HG03097 (cell line): ENCODE data around the gene KCNE1.

Experiments used
- ATAC-seq: cut with Tn5 transposase; IDR thresholded peaks from one replicate; pipeline ENCODE4 v1.9.1; 2021; ENCODE audit not compliant: unreplicated experiment, low FRiP score

The KCNE1 gene

GRCh38 chr21:34536820-34537219, 24.8 kb upstream of the KCNE1 start:
- no peak for ATAC-seq

DNA sequence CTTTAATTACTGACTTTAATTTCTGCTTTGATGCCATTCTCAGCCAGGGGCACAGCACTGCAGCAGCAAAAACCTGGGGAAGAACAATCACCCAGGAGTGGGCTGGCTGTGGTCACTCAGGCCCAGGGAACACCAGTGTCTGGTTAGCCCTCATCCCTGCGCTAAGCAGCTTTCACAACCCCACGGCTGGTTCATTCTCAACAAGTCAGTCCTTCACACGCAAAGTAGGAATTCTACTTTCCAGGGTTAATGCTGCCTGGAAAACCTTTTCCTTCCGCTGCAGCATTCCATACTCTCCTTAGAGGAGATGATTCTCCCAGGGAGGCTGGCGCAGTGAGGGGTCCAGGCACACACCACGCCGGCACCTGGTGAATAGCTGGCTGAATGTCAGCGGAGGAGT, 24.3 kb upstream of the KCNE1 start:
- ATAC-seq = no peak

DNA sequence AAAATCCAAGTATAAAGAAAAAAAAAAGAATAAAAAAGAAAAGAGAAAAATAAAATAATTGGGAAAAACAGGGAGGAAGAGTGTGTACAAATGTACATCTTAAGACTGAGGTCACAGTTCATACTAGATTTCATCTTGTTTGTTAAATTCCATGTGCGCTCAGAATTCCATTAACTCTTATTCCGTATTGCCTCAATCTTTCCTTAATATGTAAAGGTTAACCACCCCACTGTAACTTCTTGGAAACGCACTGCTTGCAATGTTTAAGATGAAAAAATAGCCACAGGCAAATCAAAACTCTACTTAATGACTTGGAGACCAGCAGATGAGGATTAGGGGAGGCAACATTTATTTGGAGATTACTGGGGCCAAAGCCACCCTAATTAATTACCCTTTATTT, 23.9 kb upstream of the KCNE1 start:
- no peak for ATAC-seq

- no peak for ATAC-seq
These were observed 22.5 kb upstream of the KCNE1 start for GRCh38 chr21:34534522-34534921.

GRCh38 chr21:34533938-34534337, 21.9 kb upstream of the KCNE1 start:
- no peak for ATAC-seq

- no peak for ATAC-seq
These were observed 19.4 kb upstream of the KCNE1 start for GRCh38 chr21:34531399-34531798.

DNA sequence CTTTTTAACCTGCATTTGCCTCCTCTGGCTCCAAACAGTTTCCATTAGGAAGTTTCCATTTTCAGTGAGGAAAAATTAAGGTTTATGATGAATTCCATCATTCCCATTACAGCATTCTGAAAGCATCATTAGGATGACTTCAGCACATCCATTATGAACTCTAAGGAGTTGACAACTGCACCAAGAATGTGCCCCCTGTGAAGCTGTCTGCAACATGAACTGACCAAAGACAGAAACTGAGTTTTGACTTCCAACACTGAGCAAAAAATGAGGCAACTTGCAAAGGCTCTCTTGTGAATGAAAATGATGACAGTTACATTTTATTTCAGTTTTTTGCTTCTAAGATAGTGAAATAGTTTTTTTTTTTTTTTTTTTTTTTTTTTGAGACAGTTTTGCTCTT, 18.3 kb upstream of the KCNE1 start:
- ATAC-seq = no peak

DNA sequence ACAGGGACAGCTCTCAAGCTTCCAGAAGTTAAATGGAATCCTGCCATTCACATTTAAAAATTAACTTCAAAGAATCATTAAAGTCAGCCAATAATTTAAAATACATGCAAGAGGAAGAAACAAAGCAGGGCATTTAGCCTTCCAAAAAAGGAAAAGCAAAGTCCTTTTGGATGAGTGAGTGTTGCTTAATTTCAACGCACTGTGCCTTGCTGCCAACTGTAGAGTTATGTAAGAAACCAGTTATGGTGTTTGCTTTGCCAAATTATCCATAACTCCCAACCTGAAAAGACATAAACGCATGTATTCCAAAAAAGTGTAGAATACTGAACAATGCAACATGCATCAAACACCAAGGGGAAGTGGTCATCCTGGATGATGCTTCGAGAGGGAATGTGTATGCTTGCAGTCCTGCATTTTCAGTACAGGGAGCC, 16.1 kb upstream of the KCNE1 start:
- no peak for ATAC-seq

DNA sequence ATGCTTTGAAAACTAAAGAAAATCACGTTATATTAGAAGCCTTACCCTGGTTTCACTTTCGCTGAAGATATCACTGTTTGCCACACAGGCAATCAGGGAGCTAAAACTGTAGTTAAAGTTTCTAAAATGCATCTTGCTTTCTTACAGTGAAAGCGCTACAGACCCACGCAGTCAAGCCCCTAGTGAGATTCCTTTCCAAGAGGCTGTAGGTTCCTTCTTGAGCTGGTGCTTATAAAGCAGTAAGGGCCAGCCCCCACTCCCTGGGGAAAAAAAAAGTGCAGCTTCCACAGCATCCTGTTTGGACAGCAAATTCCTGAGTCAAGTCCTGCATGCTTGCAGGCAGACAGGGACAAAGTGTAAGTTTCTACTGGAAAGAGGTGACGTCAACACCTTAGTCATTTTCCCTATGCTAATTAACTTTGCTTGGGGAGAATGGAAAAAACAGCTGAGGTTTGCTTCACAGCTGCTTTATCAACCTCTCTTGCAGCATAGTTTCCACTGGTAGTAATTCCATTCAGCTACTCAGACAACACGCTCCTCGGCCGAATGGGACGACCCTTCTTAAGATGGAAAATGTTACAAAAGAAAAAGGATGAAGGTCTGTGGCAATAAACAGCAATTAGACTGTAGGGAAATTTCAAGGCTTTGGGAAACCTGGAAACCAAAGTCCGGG, 14.7 kb upstream of the KCNE1 start:
- ATAC-seq = no peak

DNA sequence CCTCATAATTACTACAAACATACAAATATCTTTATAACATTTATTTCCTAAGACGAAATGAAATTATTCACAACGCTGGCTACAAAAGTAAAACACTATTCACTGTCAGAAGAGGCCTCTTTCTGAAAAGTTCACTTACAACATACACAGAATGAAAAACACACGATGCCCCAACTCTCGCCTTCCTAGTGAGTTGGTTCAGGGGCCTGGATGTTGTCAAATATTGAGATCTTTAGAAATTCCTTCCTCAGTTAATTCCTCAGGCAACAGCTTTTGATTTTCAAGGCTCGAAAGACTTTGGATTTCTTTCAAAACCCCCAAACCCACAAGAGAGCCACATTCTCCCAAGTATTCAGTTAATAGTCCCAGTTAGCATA, 14.2 kb upstream of the KCNE1 start:
- ATAC-seq = no peak

DNA sequence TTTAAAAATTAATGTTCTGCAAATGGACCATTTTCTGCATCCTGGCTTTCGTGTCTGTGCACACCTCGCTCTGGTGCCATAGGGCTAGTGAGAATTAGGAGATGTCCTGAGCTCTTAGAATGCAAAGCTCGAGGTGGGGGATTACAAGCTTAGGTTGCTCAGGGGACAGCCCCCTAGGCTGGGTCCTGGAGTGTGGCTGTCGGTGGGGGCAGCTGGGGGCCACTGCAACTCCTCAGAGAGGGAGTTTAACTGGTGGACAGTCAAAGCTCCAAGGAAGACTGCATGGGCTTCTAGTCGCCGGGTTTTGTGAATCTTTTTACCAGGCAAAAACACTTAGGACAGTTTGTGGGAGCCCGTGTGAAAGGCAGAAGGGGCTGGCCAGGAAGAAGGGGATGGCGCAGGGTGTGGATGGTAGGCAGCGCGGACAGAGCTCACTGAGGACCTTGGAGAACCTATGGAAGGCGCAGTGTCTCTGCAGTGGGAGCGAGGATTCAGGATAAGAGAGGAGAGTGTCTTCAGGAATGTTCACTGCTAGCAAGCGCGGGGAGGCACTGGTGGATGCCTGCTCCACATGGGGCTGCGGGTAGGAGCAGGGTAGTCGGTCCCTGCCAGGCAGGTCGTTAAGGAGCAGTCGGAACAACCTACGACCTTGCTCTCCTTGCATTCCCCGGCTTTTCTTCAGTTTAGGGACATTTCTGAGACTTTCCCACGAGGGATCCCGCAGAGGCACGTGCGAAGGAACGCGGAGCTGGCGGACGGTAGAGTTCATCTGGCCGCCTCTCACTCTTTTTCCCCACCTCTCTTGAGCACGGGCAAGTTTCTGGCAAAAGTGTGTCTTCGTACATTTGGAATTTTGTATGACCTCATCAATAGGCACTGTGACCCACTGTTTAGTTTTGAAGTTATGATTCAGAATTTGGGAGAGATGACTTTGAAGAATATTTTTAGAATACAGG, 12.9 kb upstream of the KCNE1 start:
- no peak for ATAC-seq

DNA sequence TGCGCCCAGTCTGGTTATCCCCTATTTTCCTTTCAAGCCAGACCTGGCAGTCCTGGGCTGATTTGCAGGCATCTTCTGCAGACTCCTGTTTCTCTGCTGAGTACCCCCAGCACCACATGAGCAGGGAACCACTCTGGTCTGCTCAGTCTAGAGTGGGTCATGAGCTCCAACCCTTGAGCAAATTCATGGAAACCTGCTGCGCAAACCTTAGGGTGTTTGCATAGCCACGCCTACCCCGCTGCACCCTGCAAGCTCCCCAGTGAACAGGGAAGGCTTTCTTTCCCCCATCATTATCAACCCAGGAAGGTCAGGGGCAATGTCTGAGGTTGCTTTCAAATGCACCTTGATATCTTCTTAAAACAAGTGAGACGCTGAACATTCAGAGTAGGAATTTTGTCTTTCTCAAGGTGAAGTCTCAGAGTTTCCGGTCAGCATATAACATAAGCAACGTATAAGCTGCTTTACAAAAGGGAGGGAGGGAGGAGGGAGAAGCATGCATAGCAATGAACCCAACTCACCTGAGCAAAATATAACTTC, 11.1 kb upstream of the KCNE1 start:
- ATAC-seq = no peak

GRCh38 chr21:34522284-34522683, 10.3 kb upstream of the KCNE1 start:
- no peak for ATAC-seq

DNA sequence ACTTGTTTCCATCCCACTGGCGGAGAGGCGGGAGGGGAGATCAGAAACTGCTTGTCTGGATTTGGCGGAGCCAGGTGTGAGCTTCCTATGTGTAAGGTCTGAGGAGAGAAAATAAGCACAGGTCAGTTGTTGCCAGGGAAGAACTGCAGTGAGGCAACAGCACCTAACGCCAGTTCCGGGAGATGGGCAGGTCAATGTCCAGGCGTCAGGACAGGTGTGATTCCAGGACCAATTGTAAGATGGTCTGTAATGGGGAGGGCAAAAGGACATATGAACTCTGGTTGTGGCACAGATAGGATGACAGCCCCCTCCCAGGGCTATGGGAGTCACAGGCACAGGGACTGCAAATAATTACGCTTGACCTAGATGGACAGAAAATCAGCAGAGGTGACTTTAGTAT, 9.6 kb upstream of the KCNE1 start:
- ATAC-seq = no peak

GRCh38 chr21:34520764-34521508, 8.9 kb upstream of the KCNE1 start:
- no peak for ATAC-seq

DNA sequence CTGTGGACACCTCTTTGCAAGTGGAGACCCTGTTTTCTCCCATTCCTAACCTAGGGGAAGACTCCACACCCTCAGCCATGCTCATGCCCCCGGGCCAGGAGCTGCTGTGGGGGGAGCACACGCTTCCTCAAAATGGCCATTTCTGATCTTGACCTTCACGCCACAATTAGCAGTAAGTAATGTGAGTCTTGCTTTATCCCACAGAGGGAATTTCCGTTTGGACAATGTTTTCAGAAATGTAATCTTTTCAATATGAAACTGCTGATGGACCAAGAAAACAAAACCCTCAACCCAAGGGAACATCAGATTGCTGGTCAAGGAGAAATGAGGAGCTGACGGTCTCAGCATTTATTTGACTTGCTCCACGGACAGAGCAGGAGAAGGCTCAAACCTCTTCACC, 8.3 kb upstream of the KCNE1 start:
- ATAC-seq = no peak

DNA sequence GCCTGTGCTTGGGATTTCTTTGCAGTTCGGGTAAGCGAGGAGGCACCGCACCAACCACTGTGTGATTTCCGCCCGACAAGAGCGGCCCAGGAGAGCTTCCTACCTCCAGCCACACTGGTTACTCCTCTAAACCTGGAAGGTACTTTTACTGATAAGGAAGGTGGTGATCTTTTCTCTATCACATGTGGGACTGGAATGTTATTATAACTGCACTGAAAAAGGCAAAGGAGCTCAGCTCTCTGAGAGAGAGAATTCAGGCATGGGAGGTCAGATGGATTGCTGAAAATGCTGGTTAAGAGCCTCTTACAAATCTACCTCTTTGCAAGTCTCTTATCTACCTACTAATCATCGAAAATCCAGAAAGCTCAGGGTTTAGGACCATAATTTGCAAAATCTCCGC, 7.7 kb upstream of the KCNE1 start:
- ATAC-seq = no peak

GRCh38 chr21:34519016-34519415, 7.0 kb upstream of the KCNE1 start:
- ATAC-seq = no peak

- ATAC-seq = no peak
These were observed 6.3 kb upstream of the KCNE1 start for GRCh38 chr21:34518301-34518700.

GRCh38 chr21:34517491-34518245, 5.7 kb upstream of the KCNE1 start:
- no peak for ATAC-seq
